ENCODE measurements around the gene ZHX3.

The ZHX3 gene

GRCh38 chr20:41308726-41309413 lies 8.7 kb downstream of the ZHX3 start:
- H3K27me3 Mint-ChIP-seq (ENCODE audit: low read depth): no peaks in the 10 kb centered on the region
- no peak for DNase-seq (ENCODE audit: low spot score)
- peaks cover 2% of the 10 kb centered on the region for H3K36me3 Mint-ChIP-seq (ENCODE audit: low read depth)
- H3K9me3 Mint-ChIP-seq: no peaks in the 10 kb centered on the region
- no peaks in the 10 kb centered on the region for H3K4me1 Mint-ChIP-seq (ENCODE audit: low read depth)
- no peak overlapping the region for H3K27ac Mint-ChIP-seq
- no peak overlapping the region for H3K4me3 Mint-ChIP-seq

DNA sequence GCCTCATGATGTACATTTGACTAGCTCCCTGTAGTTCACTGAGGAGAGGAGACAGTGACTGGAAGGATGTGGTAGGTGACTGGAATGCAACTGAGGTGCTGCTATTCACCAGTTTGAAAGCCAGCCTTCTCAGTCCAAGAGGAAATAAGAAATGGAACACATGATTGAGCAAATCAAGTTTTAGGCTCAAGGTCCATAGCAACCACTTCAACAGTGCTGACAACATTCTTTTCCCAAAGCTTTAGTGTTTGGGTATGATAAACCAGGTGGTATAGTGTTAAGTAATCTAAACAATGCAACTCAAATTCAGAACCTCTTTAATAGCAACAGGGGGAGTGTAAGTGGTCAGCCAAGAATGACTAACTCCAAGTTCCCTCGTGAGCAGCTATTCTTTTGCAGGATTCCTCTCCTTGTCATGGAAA lies 9.2 kb downstream of the ZHX3 start:
- no peak for DNase-seq (ENCODE audit: low spot score)
- peaks cover 2% of the 10 kb centered on the region for H3K36me3 Mint-ChIP-seq (ENCODE audit: low read depth)
- H3K4me3 Mint-ChIP-seq: no peak overlapping the region
- H3K9me3 Mint-ChIP-seq: no peaks in the 10 kb centered on the region
- no peaks in the 10 kb centered on the region for H3K4me1 Mint-ChIP-seq (ENCODE audit: low read depth)
- H3K27me3 Mint-ChIP-seq (ENCODE audit: low read depth): no peaks in the 10 kb centered on the region
- H3K27ac Mint-ChIP-seq: no peak overlapping the region

- no peaks in the 10 kb centered on the region for H3K4me1 Mint-ChIP-seq (ENCODE audit: low read depth)
- H3K27me3 Mint-ChIP-seq (ENCODE audit: low read depth): no peaks in the 10 kb centered on the region
- H3K27ac Mint-ChIP-seq: no peak overlapping the region
- no peaks in the 10 kb centered on the region for H3K9me3 Mint-ChIP-seq
- peaks cover 2% of the 10 kb centered on the region for H3K36me3 Mint-ChIP-seq (ENCODE audit: low read depth)
- H3K4me3 Mint-ChIP-seq: no peak overlapping the region
- no peak for DNase-seq (ENCODE audit: low spot score)
Observed at GRCh38 chr20:41307021-41307420, 10.5 kb downstream of the ZHX3 start.

DNA sequence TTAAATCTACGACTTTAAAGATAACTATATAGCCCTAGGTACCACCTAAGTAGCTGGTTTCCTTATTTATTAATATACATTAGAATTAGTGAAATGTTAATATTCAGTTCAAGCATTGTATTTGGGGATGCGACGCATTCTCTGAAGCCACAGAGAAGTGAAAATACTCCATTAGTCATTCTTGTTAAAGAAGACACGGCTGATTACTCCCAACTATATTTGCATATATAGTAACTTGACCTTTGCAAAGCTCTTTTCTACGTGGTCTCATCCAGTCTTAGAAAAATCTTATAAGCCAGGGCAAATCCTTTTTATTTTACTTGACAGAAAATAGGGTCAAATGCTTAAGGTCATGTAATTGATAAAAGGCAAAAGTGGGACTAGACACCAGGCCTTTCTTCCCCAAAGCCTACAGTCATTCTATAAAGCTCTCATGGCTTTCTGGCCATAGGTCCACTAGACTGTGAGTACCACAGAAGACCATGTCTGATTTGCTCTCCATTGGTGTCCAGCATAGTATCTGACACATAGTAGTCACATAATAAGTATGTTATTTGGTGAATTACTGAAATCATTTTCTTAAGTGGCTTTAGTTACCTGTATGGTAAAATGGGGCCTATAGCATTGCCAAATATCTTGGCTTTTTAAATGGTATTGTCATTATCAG lies 11.3 kb downstream of the ZHX3 start:
- Mint-ChIP-seq H3K4me1 (ENCODE audit: low read depth) (no peaks in the 10 kb centered on the region), H3K4me3 (no peak overlapping the region), H3K9me3 (no peaks in the 10 kb centered on the region), H3K27me3 (ENCODE audit: low read depth) (no peaks in the 10 kb centered on the region), H3K36me3 (ENCODE audit: low read depth) (no peaks in the 10 kb centered on the region), H3K27ac (no peak overlapping the region)
- no peak for DNase-seq (ENCODE audit: low spot score)

DNA sequence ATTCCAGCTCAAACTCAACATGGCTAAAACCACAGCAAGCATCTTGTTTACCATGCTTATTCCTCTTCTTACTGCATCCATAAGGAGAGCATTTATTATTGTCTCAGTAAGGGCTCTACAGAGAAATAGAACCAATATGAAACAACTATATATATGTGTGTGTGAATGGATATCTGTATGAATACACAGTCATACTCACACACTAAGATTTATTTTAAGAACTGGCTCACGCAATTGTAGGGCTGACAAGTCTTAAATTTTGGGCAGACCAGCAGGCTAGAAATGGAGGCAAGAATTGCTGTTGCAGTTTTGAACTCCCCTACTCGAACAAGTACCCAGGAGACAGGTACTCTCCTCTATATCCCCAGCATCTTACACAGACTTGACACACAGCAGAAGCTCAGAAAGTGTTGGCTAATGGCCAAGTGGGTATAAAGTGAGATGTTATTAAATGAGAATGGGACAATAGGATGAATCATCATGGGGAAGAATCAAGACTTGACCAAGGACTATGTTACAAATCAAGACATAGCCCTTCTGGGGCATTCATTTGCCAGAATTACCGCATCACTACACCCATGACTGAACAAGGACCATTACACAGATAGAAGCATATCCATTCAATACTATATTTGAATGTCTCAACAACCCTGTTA lies 13.0 kb downstream of the ZHX3 start:
- DNase-seq (ENCODE audit: low spot score): no peak
- no peaks in the 10 kb centered on the region for H3K9me3 Mint-ChIP-seq
- no peaks in the 10 kb centered on the region for H3K4me1 Mint-ChIP-seq (ENCODE audit: low read depth)
- no peak overlapping the region for H3K4me3 Mint-ChIP-seq
- no peaks in the 10 kb centered on the region for H3K36me3 Mint-ChIP-seq (ENCODE audit: low read depth)
- no peak overlapping the region for H3K27ac Mint-ChIP-seq
- H3K27me3 Mint-ChIP-seq (ENCODE audit: low read depth): no peaks in the 10 kb centered on the region

- DNase-seq (ENCODE audit: low spot score): no peak
- H3K27ac Mint-ChIP-seq: no peak overlapping the region
- no peaks in the 10 kb centered on the region for H3K9me3 Mint-ChIP-seq
- H3K4me3 Mint-ChIP-seq: no peak overlapping the region
- H3K36me3 Mint-ChIP-seq (ENCODE audit: low read depth): no peaks in the 10 kb centered on the region
- no peaks in the 10 kb centered on the region for H3K27me3 Mint-ChIP-seq (ENCODE audit: low read depth)
- H3K4me1 Mint-ChIP-seq (ENCODE audit: low read depth): no peaks in the 10 kb centered on the region
Observed at GRCh38 chr20:41304002-41304401, 13.5 kb downstream of the ZHX3 start.

GRCh38 chr20:41300886-41301285 lies 16.6 kb downstream of the ZHX3 start:
- Mint-ChIP-seq H3K36me3 (ENCODE audit: low read depth) (no peaks in the 10 kb centered on the region), H3K9me3 (no peaks in the 10 kb centered on the region), H3K4me3 (no peak overlapping the region), H3K27me3 (ENCODE audit: low read depth) (no peaks in the 10 kb centered on the region), H3K27ac (no peak overlapping the region), H3K4me1 (ENCODE audit: low read depth) (no peaks in the 10 kb centered on the region)
- DNase-seq (ENCODE audit: low spot score): no peak

- no peak for DNase-seq (ENCODE audit: low spot score)
- no peaks in the 10 kb centered on the region for H3K4me1 Mint-ChIP-seq (ENCODE audit: low read depth)
- H3K4me3 Mint-ChIP-seq: no peak overlapping the region
- H3K9me3 Mint-ChIP-seq: no peaks in the 10 kb centered on the region
- no peaks in the 10 kb centered on the region for H3K27me3 Mint-ChIP-seq (ENCODE audit: low read depth)
- no peaks in the 10 kb centered on the region for H3K36me3 Mint-ChIP-seq (ENCODE audit: low read depth)
- no peak overlapping the region for H3K27ac Mint-ChIP-seq
Observed at GRCh38 chr20:41300383-41300782, 17.1 kb downstream of the ZHX3 start.

DNA sequence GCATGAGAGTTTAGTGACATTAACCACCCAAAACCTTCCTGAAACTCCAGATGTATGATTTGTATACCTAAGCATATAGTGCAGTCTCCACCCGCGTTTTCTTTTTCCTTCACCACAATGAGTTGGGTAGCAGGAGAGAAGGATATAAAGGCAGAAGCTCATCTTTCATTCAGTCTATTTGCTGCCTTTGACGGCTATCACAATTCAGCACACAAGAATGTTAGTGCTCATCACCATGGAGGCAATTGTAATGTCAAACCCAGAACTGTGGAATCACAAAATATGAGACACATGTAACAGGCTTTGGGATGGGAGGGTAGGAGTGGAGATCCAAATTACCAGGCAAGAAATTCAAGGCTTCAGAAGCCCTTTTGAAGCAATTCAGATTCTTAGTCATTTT lies 17.6 kb downstream of the ZHX3 start:
- Mint-ChIP-seq H3K4me1 (ENCODE audit: low read depth) (no peaks in the 10 kb centered on the region), H3K27me3 (ENCODE audit: low read depth) (no peaks in the 10 kb centered on the region), H3K36me3 (ENCODE audit: low read depth) (no peaks in the 10 kb centered on the region), H3K27ac (no peak overlapping the region), H3K9me3 (no peaks in the 10 kb centered on the region), H3K4me3 (no peak overlapping the region)
- no peak for DNase-seq (ENCODE audit: low spot score)

DNA sequence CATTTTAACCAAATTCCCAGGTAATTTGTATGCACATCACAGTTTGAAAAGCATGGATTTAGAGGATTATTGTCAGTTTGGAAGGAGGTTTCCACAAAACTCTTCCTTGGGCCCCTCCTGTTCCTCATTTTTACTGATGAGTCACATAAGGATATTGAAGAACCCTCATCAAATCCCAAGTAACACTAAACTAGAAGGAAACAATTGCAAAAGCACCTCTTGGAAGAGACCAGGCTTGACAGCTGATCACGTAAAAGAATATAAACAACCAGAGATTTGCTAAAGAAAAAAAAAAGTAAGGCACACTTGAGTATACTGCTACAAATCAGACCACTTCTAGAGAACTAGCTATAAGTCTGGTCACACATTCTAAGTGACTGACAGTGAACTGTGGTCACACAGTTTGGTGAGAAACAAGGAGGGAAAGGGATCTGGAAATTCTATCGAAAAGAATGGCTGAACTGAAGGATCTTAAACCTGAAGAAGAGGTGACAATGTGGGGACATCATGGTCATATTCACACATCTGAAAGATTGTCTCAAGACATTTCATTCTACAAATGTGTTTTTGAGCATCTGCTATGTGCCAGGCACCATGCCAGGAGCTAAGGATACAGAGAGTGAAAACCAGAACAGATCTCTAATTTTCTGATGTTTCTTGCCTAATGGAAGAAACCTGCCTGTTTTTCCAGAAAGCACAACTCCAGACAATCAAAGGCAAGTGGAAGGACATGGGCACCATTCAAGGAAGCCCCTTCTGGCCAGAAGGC lies 24.1 kb downstream of the ZHX3 start:
- Mint-ChIP-seq H3K9me3 (no peaks in the 10 kb centered on the region), H3K27ac (no peak overlapping the region), H3K4me3 (no peak overlapping the region), H3K27me3 (ENCODE audit: low read depth) (peaks cover 7% of the 10 kb centered on the region), H3K36me3 (ENCODE audit: low read depth) (no peaks in the 10 kb centered on the region), H3K4me1 (ENCODE audit: low read depth) (no peaks in the 10 kb centered on the region)
- no peak for DNase-seq (ENCODE audit: low spot score)

DNA sequence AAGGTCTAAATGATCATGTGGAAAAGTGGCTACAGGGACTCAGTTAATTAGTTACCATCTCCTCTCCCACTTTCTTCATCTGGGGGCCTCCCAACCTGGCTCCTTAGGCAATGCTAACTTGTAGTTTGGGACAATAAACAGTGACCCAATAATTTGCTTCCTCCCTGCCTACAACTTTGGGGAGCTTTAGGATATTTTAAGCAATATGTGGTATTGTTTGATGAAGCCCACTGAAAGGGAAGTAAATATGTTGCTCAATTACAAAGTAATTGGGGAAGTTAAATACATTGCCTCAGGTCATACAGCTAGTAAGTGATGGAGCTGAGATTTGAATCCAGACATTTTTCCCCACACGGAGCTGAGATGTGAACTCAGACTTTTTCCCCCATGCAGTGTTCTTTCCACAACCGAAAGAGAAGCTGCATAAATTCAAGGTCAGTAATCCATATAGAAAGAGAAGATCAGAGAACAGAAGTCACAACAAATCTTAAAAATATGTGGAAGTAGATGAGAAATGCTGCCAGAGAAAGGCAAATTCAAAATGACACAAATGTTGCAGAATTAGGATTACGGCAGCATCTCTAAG lies 26.6 kb downstream of the ZHX3 start:
- DNase-seq (ENCODE audit: low spot score): no peak
- peaks cover 7% of the 10 kb centered on the region for H3K27me3 Mint-ChIP-seq (ENCODE audit: low read depth)
- H3K4me1 Mint-ChIP-seq (ENCODE audit: low read depth): no peaks in the 10 kb centered on the region
- H3K9me3 Mint-ChIP-seq: peaks cover 15% of the 10 kb centered on the region
- no peaks in the 10 kb centered on the region for H3K36me3 Mint-ChIP-seq (ENCODE audit: low read depth)
- no peak overlapping the region for H3K4me3 Mint-ChIP-seq
- H3K27ac Mint-ChIP-seq: no peak overlapping the region

- H3K4me1 Mint-ChIP-seq (ENCODE audit: low read depth): no peaks in the 10 kb centered on the region
- no peak for DNase-seq (ENCODE audit: low spot score)
- no peak overlapping the region for H3K4me3 Mint-ChIP-seq
- H3K9me3 Mint-ChIP-seq: peaks cover 15% of the 10 kb centered on the region
- no peak overlapping the region for H3K27ac Mint-ChIP-seq
- no peaks in the 10 kb centered on the region for H3K27me3 Mint-ChIP-seq (ENCODE audit: low read depth)
- no peaks in the 10 kb centered on the region for H3K36me3 Mint-ChIP-seq (ENCODE audit: low read depth)
Observed at GRCh38 chr20:41287327-41287726, 30.2 kb downstream of the ZHX3 start.

GRCh38 chr20:41286240-41286851 lies 31.2 kb downstream of the ZHX3 start:
- Mint-ChIP-seq H3K27me3 (ENCODE audit: low read depth) (no peaks in the 10 kb centered on the region), H3K4me1 (ENCODE audit: low read depth) (no peaks in the 10 kb centered on the region), H3K4me3 (no peak overlapping the region), H3K9me3 (peaks cover 15% of the 10 kb centered on the region), H3K27ac (no peak overlapping the region), H3K36me3 (ENCODE audit: low read depth) (no peaks in the 10 kb centered on the region)
- DNase-seq (ENCODE audit: low spot score): no peak

Data from T-helper 2 cell treated with Interferon-gamma antibody and Interleukin-4, amounts not matched to agents 5 μg/mL and 100 μg/mL, for 36 hours (primary cell).